Upper lobe of left lung (tissue), 6 donors: ENCODE data around the gene MESP2. TPM values are rescaled to one million over a fixed set of nuclear protein-coding genes. Genes with fewer than 3 reads are reported as not detected.
A peak's percentile ranks its signal among the peaks of the same experiment; 100 is the strongest.

Experiments
- ATAC-seq, 2 donors: fragments of 200-7000 bp; cut with Tn5 transposase; one replicate each; pipeline ENCODE4 v1.9.1; 2022; ENCODE audit warnings: mild to moderate bottlenecking in 2 of 2, moderate library complexity in 2 of 2; ENCODE audit not compliant: low FRiP score in 2 of 2
- DNase-seq, 2 donors: peaks; one replicate each; pipeline ENCODE4 v3.0.0-alpha.2; 2019 to 2020
- H3K27ac ChIP-seq, 4 donors: fragments of 200-600 bp; sonication (generic); one replicate each; pipeline ENCODE4 v1.5.1; 2016 to 2019
- H3K27me3 ChIP-seq, 4 donors: fragments of 200-600 bp; sonication (generic); one replicate each; pipeline ENCODE4 v1.5.1; 2017 to 2019
- H3K36me3 ChIP-seq, 4 donors: fragments of 200-600 bp; sonication (generic); one replicate each; pipeline ENCODE4 v1.5.1; 2016 to 2019
- H3K4me1 ChIP-seq, 4 donors: fragments of 200-600 bp; sonication (generic); one replicate each; pipeline ENCODE4 v1.5.1; 2018 to 2019
- H3K4me3 ChIP-seq, 4 donors: fragments of 200-600 bp; sonication (generic); one replicate each; pipeline ENCODE4 v1.5.1; 2017 to 2019; ENCODE audit warnings: mild to moderate bottlenecking in 2 of 4, moderate library complexity in 1 of 4
- H3K9me3 ChIP-seq, 4 donors: fragments of 200-600 bp; sonication (generic); one replicate each; pipeline ENCODE4 v1.5.1; 2018 to 2019
- CTCF ChIP-seq, 6 experiments: fragments of 450-650 bp in 4 of 6; fragments of 200-600 bp in 2 of 6; sonication (generic) in 2 of 6; IDR thresholded peaks; one replicate each; pipeline ENCODE4 v1.5.1; 2016 to 2019; ENCODE audit warnings: antibody characterized with exemption in 6 of 6
- EP300 ChIP-seq, 4 donors: sonication (generic); formaldehyde crosslinking; IDR thresholded peaks; one replicate each; pipeline ENCODE4 v1.5.1; 2017; ENCODE audit warnings: antibody characterized with exemption in 4 of 4, control low read depth in 2 of 4
- POLR2A ChIP-seq, 4 donors: fragments of 450-650 bp; IDR thresholded peaks; one replicate each; pipeline ENCODE4 v1.5.1; 2016 to 2017; ENCODE audit warnings: antibody characterized with exemption in 4 of 4, mild to moderate bottlenecking in 2 of 4
- POLR2AphosphoS5 ChIP-seq, 2 donors: sonication (generic); formaldehyde crosslinking; IDR thresholded peaks; one replicate each; pipeline ENCODE4 v1.5.1; 2017; ENCODE audit warnings: antibody characterized with exemption in 2 of 2
- WGBS, 2 donors: methylation state at CpG; one replicate each; pipeline ENCODE4 v1.1.5; 2017 to 2018; 5-methylcytosine and 5-hydroxymethylcytosine counted together
- total RNA-seq, 6 donors: library from RNA; depleted of rRNA in 4 of 6; stranded (reverse); fragments of >200 nt in 4 of 6; gene quantifications; one replicate each; pipeline versions ENCODE4 v1.1.0 to v1.2.1, GENCODE V29; 2016 to 2021
- donor health status: DM: no; HTN: no; CAD: no; lungs with moderate emphysema.
- donor health status: DM: no; HTN: yes; CAD: no; lungs with severe emphysema.

Gene MESP2
- total RNA-seq, 6 donors from 2014 or later = 0.26 TPM; not detected in 5

GRCh38 chr15:89760303-89761008 is 15.7 kb upstream of the MESP2 start:
- no peaks in the 10 kb centered on the region for H3K27me3 ChIP-seq
- H3K27ac ChIP-seq = peak overlapping the region in 1 of 4 donors; percentile 70
- H3K36me3 ChIP-seq = no peaks in the 10 kb centered on the region
- ATAC-seq (peak; percentile 92 to 95), DNase-seq (peak; percentile 88 to 91)
- no peaks in the 10 kb centered on the region for H3K9me3 ChIP-seq
- no peak overlapping the region for H3K4me3 ChIP-seq
- WGBS, 2 donors = 35 to 49% methylated on average over 11 to 16 of the region's 16 CpGs
- peak; percentile 85 to 93 (median 93) for TF ChIP-seq CTCF (IDR thresholded peaks at IDR 0.05)
- TF ChIP-seq POLR2A (IDR thresholded peaks at IDR 0.05) = no peak
- no peak for TF ChIP-seq EP300 (IDR thresholded peaks at IDR 0.05)
- no peak for TF ChIP-seq POLR2AphosphoS5 (IDR thresholded peaks at IDR 0.05)
- peaks cover 0 to 16% (median 15%) of the 10 kb centered on the region in 4 donors for H3K4me1 ChIP-seq

GRCh38 chr15:89761009-89761831 is 14.9 kb upstream of the MESP2 start:
- no peaks in the 10 kb centered on the region for H3K27me3 ChIP-seq
- ATAC-seq (peak; percentile 43 to 72), DNase-seq (peak in 1 of 2 donors; percentile 72)
- 55 to 68% methylated on average over 15 to 16 of the region's 18 CpGs for WGBS, 2 donors
- no peaks in the 10 kb centered on the region for H3K9me3 ChIP-seq
- H3K4me3 ChIP-seq = no peak overlapping the region
- peaks cover 0 to 16% (median 15%) of the 10 kb centered on the region in 4 donors for H3K4me1 ChIP-seq
- H3K36me3 ChIP-seq = no peaks in the 10 kb centered on the region
- no peak for TF ChIP-seq EP300 (IDR thresholded peaks at IDR 0.05)
- TF ChIP-seq POLR2A (IDR thresholded peaks at IDR 0.05) = peak in 1 of 4 donors; percentile 27
- TF ChIP-seq POLR2AphosphoS5 (IDR thresholded peaks at IDR 0.05) = no peak
- peak overlapping the region in 2 of 4 donors; percentile 49 to 70 for H3K27ac ChIP-seq

GRCh38 chr15:89761929-89762328 is 14.2 kb upstream of the MESP2 start:
- peak overlapping the region in 2 of 4 donors; percentile 49 to 70 for H3K27ac ChIP-seq
- H3K4me1 ChIP-seq = peaks cover 0 to 16% (median 15%) of the 10 kb centered on the region in 4 donors
- H3K36me3 ChIP-seq = no peaks in the 10 kb centered on the region
- 84 to 89% methylated on average over 5 of the region's 5 CpGs for WGBS, 2 donors
- ATAC-seq (peak in 1 of 2 donors; percentile 24), DNase-seq (no peak)
- no peaks in the 10 kb centered on the region for H3K9me3 ChIP-seq
- no peaks in the 10 kb centered on the region for H3K27me3 ChIP-seq
- TF ChIP-seq CTCF (IDR thresholded peaks at IDR 0.05) (no peak), POLR2AphosphoS5 (IDR thresholded peaks at IDR 0.05) (no peak), EP300 (IDR thresholded peaks at IDR 0.05) (no peak), POLR2A (IDR thresholded peaks at IDR 0.05) (no peak)
- H3K4me3 ChIP-seq = no peak overlapping the region

GRCh38 chr15:89765694-89766093 is 10.4 kb upstream of the MESP2 start:
- ATAC-seq (no peak), DNase-seq (no peak)
- Histone ChIP-seq H3K27ac (no peak overlapping the region), H3K9me3 (no peaks in the 10 kb centered on the region), H3K4me3 (no peak overlapping the region), H3K36me3 (no peaks in the 10 kb centered on the region), H3K27me3 (no peaks in the 10 kb centered on the region), H3K4me1 (peaks cover 0 to 18% (median 12%) of the 10 kb centered on the region in 4 donors)
- WGBS, 2 donors = 67 to 100% methylated on average over 1 of the region's 1 CpG
- no peak for TF ChIP-seq CTCF (IDR thresholded peaks at IDR 0.05)
- no peak for TF ChIP-seq EP300 (IDR thresholded peaks at IDR 0.05)
- TF ChIP-seq POLR2AphosphoS5 (IDR thresholded peaks at IDR 0.05) = no peak
- TF ChIP-seq POLR2A (IDR thresholded peaks at IDR 0.05) = no peak
